Neutrophil (primary cell): ENCODE measurements around the gene GOLIM4.

Experiments
- H3K27ac ChIP-seq: fragments of 200-600 bp; sonication (generic); 2 replicates; pipeline ENCODE4 v1.5.1; 2016; ENCODE audit warnings: mild to moderate bottlenecking, moderate library complexity
- H3K27me3 ChIP-seq: fragments of 200-600 bp; sonication (generic); 2 replicates; pipeline ENCODE4 v1.6.0; 2016; ENCODE audit warnings: mild to moderate bottlenecking
- H3K36me3 ChIP-seq: fragments of 200-600 bp; sonication (generic); 2 replicates; pipeline ENCODE4 v1.5.1; 2017
- H3K4me1 ChIP-seq, 2 experiments: fragments of 200-600 bp in 1 of 2; sonication (generic) in 1 of 2; 1 replicate in 1 of 2; 2 replicates in 1 of 2; pipeline versions ENCODE4 v1.5.1 to v1.6.1; 2013 to 2016; ENCODE audit warnings: low read depth in 1 of 2, low read length in 1 of 2, mild to moderate bottlenecking in 1 of 2, moderate library complexity in 1 of 2; ENCODE audit not compliant: control insufficient read depth in 1 of 2, insufficient read depth in 1 of 2
- H3K4me3 ChIP-seq, 2 experiments: fragments of 200-600 bp in 1 of 2; sonication (generic) in 1 of 2; 1 replicate in 1 of 2; 2 replicates in 1 of 2; pipeline ENCODE4 v1.5.1; 2013 to 2016; ENCODE audit warnings: low read depth in 1 of 2, low read length in 1 of 2, mild to moderate bottlenecking in 1 of 2, moderate library complexity in 1 of 2
- H3K9me3 ChIP-seq: fragments of 200-600 bp; sonication (generic); 2 replicates; pipeline ENCODE4 v1.5.1; 2016
- CTCF ChIP-seq: fragments of 200-600 bp; sonication (generic); IDR thresholded peaks from 2 replicates; pipeline ENCODE4 v1.5.1; 2016; ENCODE audit warnings: antibody characterized with exemption

The GOLIM4 gene

GRCh38 chr3:168047936-168048335 is 47.8 kb downstream of the GOLIM4 start:
- no peak overlapping the region for H3K27ac ChIP-seq
- no peaks in the 10 kb centered on the region for H3K36me3 ChIP-seq
- no peaks in the 10 kb centered on the region for H3K27me3 ChIP-seq
- TF ChIP-seq CTCF: no peak
- no peak overlapping the region for H3K4me3 ChIP-seq
- no peaks in the 10 kb centered on the region for H3K4me1 ChIP-seq
- H3K9me3 ChIP-seq: no peaks in the 10 kb centered on the region

- no peak overlapping the region for H3K4me3 ChIP-seq
- no peak overlapping the region for H3K27ac ChIP-seq
- no peaks in the 10 kb centered on the region for H3K4me1 ChIP-seq
- no peak for TF ChIP-seq CTCF
- no peaks in the 10 kb centered on the region for H3K9me3 ChIP-seq
- no peaks in the 10 kb centered on the region for H3K36me3 ChIP-seq
- H3K27me3 ChIP-seq: no peaks in the 10 kb centered on the region
These were observed 48.4 kb downstream of the GOLIM4 start for GRCh38 chr3:168047190-168047795.

GRCh38 chr3:168044049-168044448 is 51.7 kb downstream of the GOLIM4 start:
- no peak overlapping the region for H3K4me3 ChIP-seq
- TF ChIP-seq CTCF: no peak
- H3K27ac ChIP-seq: no peak overlapping the region
- H3K9me3 ChIP-seq: no peaks in the 10 kb centered on the region
- no peaks in the 10 kb centered on the region for H3K4me1 ChIP-seq
- H3K36me3 ChIP-seq: no peaks in the 10 kb centered on the region
- H3K27me3 ChIP-seq: no peaks in the 10 kb centered on the region

GRCh38 chr3:168040607-168041208 is 55.0 kb downstream of the GOLIM4 start:
- Histone ChIP-seq H3K36me3 (no peaks in the 10 kb centered on the region), H3K4me3 (no peak overlapping the region), H3K27me3 (no peaks in the 10 kb centered on the region), H3K4me1 (no peaks in the 10 kb centered on the region), H3K27ac (no peak overlapping the region), H3K9me3 (no peaks in the 10 kb centered on the region)
- TF ChIP-seq CTCF: no peak

- Histone ChIP-seq H3K36me3 (peaks cover 9% of the 10 kb centered on the region), H3K27me3 (no peaks in the 10 kb centered on the region), H3K27ac (no peak overlapping the region), H3K4me1 (no peaks in the 10 kb centered on the region), H3K9me3 (no peaks in the 10 kb centered on the region), H3K4me3 (no peak overlapping the region)
- no peak for TF ChIP-seq CTCF
These were observed 58.7 kb downstream of the GOLIM4 start for GRCh38 chr3:168037020-168037419.
